ENCODE measurements around the gene LRRIQ3. TPM values are rescaled to one million over a fixed set of nuclear protein-coding genes. Genes with fewer than 3 reads are reported as not detected.

Gene LRRIQ3
- total RNA-seq, 2 experiments from 2014 or later: 1.1 to 1.2 TPM

DNA sequence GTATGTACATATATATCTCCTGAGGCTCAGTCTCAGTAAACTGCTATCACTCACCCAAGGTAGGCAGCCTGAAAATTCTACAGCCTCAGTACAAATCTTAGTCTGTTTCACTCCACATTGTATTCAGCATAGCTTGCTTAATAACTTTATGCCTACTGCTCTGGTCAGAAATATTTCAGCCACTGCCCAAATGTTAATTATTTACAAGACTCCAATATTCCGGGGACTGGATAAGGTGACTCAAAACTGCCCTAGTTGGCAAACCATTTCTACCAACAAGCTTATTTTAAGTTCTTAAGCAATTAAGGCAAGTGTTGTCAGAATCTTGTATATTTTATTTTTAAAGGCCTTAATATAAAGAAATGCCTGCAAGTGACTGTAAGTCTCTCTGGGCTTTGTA, 114.8 kb downstream of the LRRIQ3 start:
- CTCF ChIA-PET: no interaction called here
- DNase-seq: no peak
- intact Hi-C loops (cut with micrococcal nuclease): no loop called here

DNA sequence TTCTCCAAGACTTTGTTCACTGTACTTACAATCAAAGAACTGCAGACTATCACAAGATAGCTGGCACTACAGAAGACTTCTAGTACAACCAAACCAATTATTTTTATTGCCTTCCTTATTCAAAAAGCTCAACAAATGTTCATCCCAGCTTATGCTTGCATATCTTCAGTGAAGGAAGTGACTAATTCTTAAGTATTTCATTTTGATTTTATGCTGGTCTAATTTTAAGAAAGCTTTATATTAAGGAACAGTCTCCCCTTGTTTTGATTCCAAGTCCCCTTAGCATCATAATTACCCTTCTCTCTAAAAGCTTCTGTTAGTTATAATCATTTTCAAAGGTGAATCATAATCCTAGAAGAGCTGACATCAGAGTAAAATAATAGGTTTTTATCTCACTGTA, 132.9 kb downstream of the LRRIQ3 start:
- Mint-ChIP-seq H3K27ac (no peak overlapping the region), H3K27me3 (ENCODE audit: low read depth) (no peaks in the 10 kb centered on the region), H3K4me1 (ENCODE audit: low read depth) (no peaks in the 10 kb centered on the region), H3K9me3 (peaks cover 2% of the 10 kb centered on the region), H3K4me3 (no peak overlapping the region), H3K36me3 (ENCODE audit: low read depth) (no peaks in the 10 kb centered on the region)
- no peak for DNase-seq
- CTCF ChIA-PET: no interaction called here
- intact Hi-C loops (cut with micrococcal nuclease): no loop called here

More for the DNA sequence above, 114.8 kb downstream of the LRRIQ3 start:
- H3K9me3 Mint-ChIP-seq: no peaks in the 10 kb centered on the region
- H3K27ac Mint-ChIP-seq: no peak overlapping the region
- no peaks in the 10 kb centered on the region for H3K4me1 Mint-ChIP-seq (ENCODE audit: low read depth)
- H3K36me3 Mint-ChIP-seq (ENCODE audit: low read depth): no peaks in the 10 kb centered on the region
- no peaks in the 10 kb centered on the region for H3K27me3 Mint-ChIP-seq (ENCODE audit: low read depth)
- H3K4me3 Mint-ChIP-seq: no peak overlapping the region

DNA sequence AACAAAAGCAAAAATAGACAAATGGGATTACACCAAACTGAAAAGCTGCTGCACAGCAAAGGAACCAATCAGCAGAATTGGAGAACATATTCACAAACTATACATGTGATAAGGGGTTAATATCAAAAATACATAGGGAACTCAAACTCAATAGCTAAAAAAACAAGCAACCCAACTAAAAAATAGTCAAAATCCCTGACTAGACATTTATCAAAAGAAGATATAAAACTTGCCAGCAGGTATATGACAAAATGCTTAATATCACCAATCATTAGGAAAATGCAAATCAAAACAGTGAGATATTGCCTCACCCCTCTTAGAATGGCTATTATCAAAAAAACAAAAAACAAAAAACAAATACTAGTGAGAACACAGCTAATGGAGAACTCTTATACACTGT, 140.3 kb downstream of the LRRIQ3 start:
- Mint-ChIP-seq H3K27ac (no peak overlapping the region), H3K4me1 (ENCODE audit: low read depth) (no peaks in the 10 kb centered on the region), H3K27me3 (ENCODE audit: low read depth) (no peaks in the 10 kb centered on the region), H3K36me3 (ENCODE audit: low read depth) (no peaks in the 10 kb centered on the region), H3K4me3 (no peak overlapping the region), H3K9me3 (peaks cover 5% of the 10 kb centered on the region)
- no peak for DNase-seq
- intact Hi-C loops (cut with micrococcal nuclease): no loop called here
- CTCF ChIA-PET: no interaction called here

DNA sequence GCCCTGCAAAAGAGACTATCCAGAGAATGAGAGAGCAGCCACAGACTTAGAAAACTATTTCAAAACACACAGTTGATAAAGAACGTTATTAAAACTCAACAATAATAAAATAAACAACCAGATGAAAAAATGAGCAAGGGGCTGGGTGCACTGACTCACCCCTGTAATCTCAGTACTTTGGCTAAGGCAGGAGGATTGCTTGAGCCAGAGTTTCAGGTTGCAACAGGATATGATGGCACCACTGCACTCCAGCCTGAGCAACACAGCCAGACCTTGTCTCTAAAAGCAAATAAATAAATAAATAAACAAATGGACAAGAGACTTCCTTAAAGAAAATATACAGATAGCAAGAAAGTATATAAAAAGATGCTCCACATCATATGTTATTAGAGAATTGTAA, 144.6 kb downstream of the LRRIQ3 start:
- Mint-ChIP-seq H3K9me3 (peaks cover 4% of the 10 kb centered on the region), H3K36me3 (ENCODE audit: low read depth) (no peaks in the 10 kb centered on the region), H3K27ac (no peak overlapping the region), H3K27me3 (ENCODE audit: low read depth) (no peaks in the 10 kb centered on the region), H3K4me3 (no peak overlapping the region), H3K4me1 (ENCODE audit: low read depth) (no peaks in the 10 kb centered on the region)
- CTCF ChIA-PET: no interaction called here
- no peak for DNase-seq
- intact Hi-C loops (cut with micrococcal nuclease): no loop called here

DNA sequence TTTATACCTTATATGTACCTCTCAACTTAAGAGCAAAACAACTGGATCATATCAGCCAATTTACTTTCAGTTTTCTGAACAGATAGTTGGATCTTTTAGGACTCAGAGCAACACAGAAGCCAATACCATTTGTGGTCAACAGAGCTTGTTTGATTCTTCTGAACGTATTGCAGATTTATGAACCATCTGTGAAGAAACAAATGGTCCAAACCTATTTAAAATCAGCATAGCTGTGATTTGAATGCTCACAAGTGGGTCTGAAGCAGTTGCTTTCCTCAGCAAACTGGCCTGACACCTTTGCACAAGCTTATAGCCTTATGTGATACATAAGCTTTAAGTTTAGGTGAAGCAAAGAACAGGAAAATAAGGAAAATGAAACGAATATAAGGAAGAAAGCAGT, 147.6 kb downstream of the LRRIQ3 start:
- H3K4me3 Mint-ChIP-seq: no peak overlapping the region
- H3K4me1 Mint-ChIP-seq (ENCODE audit: low read depth): no peaks in the 10 kb centered on the region
- H3K27ac Mint-ChIP-seq: no peak overlapping the region
- H3K9me3 Mint-ChIP-seq: peaks cover 16% of the 10 kb centered on the region
- no peaks in the 10 kb centered on the region for H3K27me3 Mint-ChIP-seq (ENCODE audit: low read depth)
- CTCF ChIA-PET: no interaction called here
- H3K36me3 Mint-ChIP-seq (ENCODE audit: low read depth): no peaks in the 10 kb centered on the region
- no peak for DNase-seq
- intact Hi-C loops (cut with micrococcal nuclease): no loop called here

DNA sequence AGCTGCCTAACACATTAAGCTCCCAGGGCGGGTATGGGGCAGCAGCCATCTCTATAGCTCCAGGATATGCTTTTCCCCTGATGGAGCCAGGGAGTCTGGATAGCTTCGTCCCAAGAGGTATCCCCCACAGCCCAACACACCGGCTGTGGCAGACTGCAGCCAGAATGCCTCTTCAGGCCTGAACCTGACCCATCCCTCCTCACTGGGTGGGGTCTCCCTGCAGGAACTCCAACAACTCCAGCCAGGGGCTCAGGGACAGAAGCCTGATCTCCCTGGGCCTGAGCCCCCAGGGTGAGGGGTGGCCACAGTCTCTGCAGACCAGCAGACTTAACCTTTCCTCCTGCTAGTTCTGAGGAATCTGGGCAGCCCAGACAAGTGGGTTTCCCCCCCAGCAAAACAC, 159.9 kb downstream of the LRRIQ3 start:
- CTCF ChIA-PET: interaction anchor here (0.7 kb wide), 1 partner anchor 10 kb away, joined by 3 read pairs; no protein-coding TSS in a partner anchor
- Mint-ChIP-seq H3K4me1 (ENCODE audit: low read depth) (no peaks in the 10 kb centered on the region), H3K9me3 (peaks cover 20% of the 10 kb centered on the region), H3K27me3 (ENCODE audit: low read depth) (no peaks in the 10 kb centered on the region), H3K4me3 (no peak overlapping the region), H3K36me3 (ENCODE audit: low read depth) (no peaks in the 10 kb centered on the region), H3K27ac (no peak overlapping the region)
- intact Hi-C loops (cut with micrococcal nuclease): no loop called here
- DNase-seq: no peak

DNA sequence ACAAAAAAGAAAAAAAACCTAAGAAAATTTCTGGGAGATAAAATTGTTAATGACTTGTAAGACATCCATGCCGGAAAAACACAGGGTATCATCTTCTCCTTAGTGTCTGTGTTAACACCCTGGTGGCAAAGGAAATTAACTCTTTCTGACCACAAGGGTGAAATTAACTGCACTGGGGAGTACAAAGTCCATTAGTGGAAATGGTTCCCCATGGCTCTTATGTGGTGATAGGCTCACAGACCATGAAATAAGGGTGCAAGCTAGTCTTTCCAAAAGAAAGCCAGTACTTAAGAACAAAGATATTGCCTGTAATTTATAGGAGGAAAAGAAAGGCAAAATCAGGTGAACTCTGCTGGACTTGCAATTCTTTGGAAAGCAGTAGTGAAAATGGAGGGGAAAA, 185.4 kb downstream of the LRRIQ3 start:
- no peaks in the 10 kb centered on the region for H3K9me3 Mint-ChIP-seq
- H3K4me3 Mint-ChIP-seq: no peak overlapping the region

DNA sequence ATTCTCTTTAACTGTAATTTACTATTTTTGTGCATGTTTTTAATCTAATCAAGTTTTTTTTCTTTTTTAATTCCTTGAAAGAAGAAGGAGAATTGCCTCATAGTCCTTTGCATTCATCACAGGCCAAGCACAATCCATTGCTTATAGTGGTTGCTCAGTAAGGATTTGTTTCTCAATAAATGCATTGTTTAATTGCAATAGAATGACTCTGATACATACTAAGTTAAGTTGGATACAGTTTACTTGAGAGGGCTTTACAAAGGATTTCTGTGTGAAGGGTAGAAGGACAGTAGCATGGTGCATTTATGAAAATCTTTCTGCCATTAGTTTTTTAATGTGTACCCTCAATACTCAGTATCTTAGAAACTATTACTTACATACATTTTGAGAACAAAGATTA, 186.2 kb downstream of the LRRIQ3 start:
- Mint-ChIP-seq H3K4me1 (ENCODE audit: low read depth) (peaks cover 3% of the 10 kb centered on the region), H3K27me3 (ENCODE audit: low read depth) (peaks cover 2% of the 10 kb centered on the region), H3K36me3 (ENCODE audit: low read depth) (no peaks in the 10 kb centered on the region), H3K4me3 (no peak overlapping the region), H3K27ac (no peak overlapping the region), H3K9me3 (no peaks in the 10 kb centered on the region)
- intact Hi-C loops (cut with micrococcal nuclease): no loop called here
- CTCF ChIA-PET: no interaction called here
- DNase-seq: no peak

More for the DNA sequence above, 185.4 kb downstream of the LRRIQ3 start:
- no peak for DNase-seq
- peaks cover 2% of the 10 kb centered on the region for H3K27me3 Mint-ChIP-seq (ENCODE audit: low read depth)
- intact Hi-C loops (cut with micrococcal nuclease): no loop called here
- peaks cover 3% of the 10 kb centered on the region for H3K4me1 Mint-ChIP-seq (ENCODE audit: low read depth)
- no peak overlapping the region for H3K27ac Mint-ChIP-seq
- CTCF ChIA-PET: no interaction called here
- H3K36me3 Mint-ChIP-seq (ENCODE audit: low read depth): no peaks in the 10 kb centered on the region

DNA sequence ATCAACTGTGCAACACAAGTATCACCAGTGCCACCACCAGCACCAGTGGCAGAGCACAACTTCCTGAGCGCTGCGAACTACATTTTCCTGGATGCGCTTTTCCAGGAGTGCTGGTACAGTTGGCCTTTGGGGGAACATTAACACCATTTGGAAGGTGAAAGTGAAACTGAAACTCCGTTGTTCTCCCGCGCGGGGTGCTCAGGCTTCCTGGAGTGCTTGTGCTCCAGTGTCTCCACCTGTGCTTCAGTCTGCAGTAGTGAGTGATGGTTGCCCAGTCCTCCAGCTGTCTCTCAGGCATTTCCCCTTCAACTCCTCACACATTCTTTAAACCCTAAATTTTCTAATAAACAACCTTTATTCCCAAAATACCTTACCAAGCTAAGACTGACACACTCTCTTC, 187.8 kb downstream of the LRRIQ3 start:
- DNase-seq: no peak
- CTCF ChIA-PET: no interaction called here
- Mint-ChIP-seq H3K27ac (no peak overlapping the region), H3K9me3 (no peaks in the 10 kb centered on the region), H3K27me3 (ENCODE audit: low read depth) (peaks cover 2% of the 10 kb centered on the region), H3K36me3 (ENCODE audit: low read depth) (no peaks in the 10 kb centered on the region), H3K4me1 (ENCODE audit: low read depth) (peaks cover 3% of the 10 kb centered on the region), H3K4me3 (no peak overlapping the region)
- intact Hi-C loops (cut with micrococcal nuclease): no loop called here

DNA sequence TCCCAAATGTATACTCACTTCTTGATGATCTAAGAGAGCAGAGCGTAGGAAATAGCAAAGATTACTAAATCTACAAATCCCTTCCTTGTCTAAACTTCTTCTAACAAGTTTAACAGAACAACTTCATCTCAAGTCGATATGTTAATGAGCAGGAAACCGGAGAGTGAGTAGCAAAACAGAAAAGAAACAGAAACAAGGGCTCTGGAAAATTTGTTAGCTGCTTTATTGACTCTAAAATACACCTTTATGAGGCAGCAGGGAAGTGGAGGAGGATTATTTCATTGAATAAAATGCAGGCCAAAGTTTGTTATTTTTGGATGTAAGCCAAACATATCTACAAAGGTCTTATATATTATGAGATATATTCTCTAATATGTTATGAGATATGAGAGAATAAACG, 192.4 kb downstream of the LRRIQ3 start:
- intact Hi-C loops (cut with micrococcal nuclease): no loop called here
- no peak for DNase-seq
- Mint-ChIP-seq H3K4me1 (ENCODE audit: low read depth) (peaks cover 3% of the 10 kb centered on the region), H3K27ac (no peak overlapping the region), H3K9me3 (no peaks in the 10 kb centered on the region), H3K27me3 (ENCODE audit: low read depth) (no peaks in the 10 kb centered on the region), H3K36me3 (ENCODE audit: low read depth) (no peaks in the 10 kb centered on the region), H3K4me3 (no peak overlapping the region)
- CTCF ChIA-PET: no interaction called here

DNA sequence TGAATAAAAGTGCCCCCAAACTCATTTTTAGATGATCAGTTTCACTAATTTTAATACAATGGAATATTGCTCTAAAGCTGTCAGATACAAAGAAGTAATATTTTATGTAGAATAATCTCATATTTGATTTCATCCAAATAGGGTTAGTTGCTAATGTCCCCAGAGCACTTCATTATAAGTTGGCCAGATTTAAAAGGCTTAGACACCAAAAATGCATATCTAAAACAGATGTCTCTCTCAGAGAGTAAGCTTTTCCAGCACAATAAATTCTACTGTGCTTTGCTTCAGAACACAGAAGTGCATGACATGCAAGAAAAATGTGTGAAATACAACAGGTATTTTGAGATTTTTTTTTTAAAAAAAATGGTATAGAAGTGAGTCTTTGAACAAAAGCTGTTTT, 194.2 kb downstream of the LRRIQ3 start:
- no peaks in the 10 kb centered on the region for H3K4me1 Mint-ChIP-seq (ENCODE audit: low read depth)
- no peaks in the 10 kb centered on the region for H3K9me3 Mint-ChIP-seq
- no peak for DNase-seq
- H3K27ac Mint-ChIP-seq: no peak overlapping the region
- CTCF ChIA-PET: no interaction called here
- intact Hi-C loops (cut with micrococcal nuclease): loop anchor here (5.0 kb wide), 1 partner anchor 683 kb away; no protein-coding TSS in a partner anchor
- no peaks in the 10 kb centered on the region for H3K27me3 Mint-ChIP-seq (ENCODE audit: low read depth)
- no peaks in the 10 kb centered on the region for H3K36me3 Mint-ChIP-seq (ENCODE audit: low read depth)
- no peak overlapping the region for H3K4me3 Mint-ChIP-seq

DNA sequence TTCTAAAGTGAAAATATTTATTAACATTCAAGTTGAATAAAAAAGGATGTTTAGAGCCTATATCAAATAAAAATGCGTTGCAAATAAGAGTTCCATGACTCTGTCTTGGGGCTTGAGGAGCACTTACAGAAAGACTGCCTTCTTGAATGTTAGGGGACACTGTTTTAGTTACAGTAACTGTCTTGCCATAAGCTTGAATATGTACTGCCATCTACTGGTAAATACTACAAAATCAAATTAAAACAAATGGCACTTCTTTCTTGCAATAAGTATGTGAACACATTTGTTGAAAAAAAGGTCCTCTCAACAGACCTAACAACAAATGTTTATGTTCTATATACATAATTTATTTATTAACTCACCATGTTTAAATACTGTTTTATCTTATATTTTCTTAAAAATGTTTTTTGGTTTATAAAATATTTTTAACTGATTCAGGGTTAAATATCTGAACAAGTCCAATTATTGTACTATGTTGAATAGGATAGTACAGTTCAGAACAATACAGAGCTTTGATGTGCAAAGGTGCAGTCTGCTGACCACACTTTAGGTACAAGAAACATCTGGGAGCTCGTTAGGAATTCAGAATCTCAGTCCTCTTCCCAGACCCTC, 199.5 kb downstream of the LRRIQ3 start:
- intact Hi-C loops (cut with micrococcal nuclease): loop anchor here (1.0 kb wide), 2 partner anchors 158 to 1375 kb away; no protein-coding TSS in a partner anchor
- H3K9me3 Mint-ChIP-seq: no peaks in the 10 kb centered on the region
- no peak overlapping the region for H3K4me3 Mint-ChIP-seq
- H3K27me3 Mint-ChIP-seq (ENCODE audit: low read depth): no peaks in the 10 kb centered on the region
- no peak for DNase-seq
- H3K27ac Mint-ChIP-seq: no peak overlapping the region
- no peaks in the 10 kb centered on the region for H3K4me1 Mint-ChIP-seq (ENCODE audit: low read depth)
- CTCF ChIA-PET: interaction anchor here (0.9 kb wide), 1 partner anchor 771 kb away, joined by 5 read pairs; no protein-coding TSS in a partner anchor
- no peaks in the 10 kb centered on the region for H3K36me3 Mint-ChIP-seq (ENCODE audit: low read depth)

DNA sequence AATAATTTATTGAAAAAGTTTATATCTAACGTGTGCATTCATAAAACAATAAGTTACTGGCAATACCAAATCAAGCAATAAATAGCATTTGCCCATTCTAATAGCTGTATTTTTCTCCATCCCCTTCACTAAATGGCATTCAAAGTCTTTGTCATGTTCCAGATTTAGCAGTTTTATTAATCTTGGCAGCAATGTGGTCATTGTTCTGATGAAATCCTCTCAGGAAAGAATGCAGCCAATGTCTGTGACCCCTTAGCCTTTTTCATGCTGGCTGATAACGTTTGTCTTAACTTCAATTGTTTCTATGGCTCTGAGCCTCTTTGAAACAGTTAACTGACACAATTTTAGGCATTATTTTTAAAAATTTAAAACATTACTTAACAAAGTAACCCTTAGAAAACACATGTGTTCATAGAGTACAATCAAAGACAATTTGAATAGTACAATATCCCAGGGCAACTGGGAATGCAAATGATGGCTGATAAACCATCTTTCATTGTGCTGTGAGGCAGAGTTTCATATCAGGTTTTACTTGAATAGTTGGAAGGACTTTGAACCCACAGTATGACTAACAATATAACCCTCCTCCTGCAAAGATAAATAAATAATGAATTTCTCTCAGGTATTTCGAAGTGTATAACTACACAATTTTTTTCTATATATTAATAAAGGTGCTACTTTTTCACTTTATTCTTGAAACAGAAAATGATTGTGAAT, 217.5 kb downstream of the LRRIQ3 start:
- no peaks in the 10 kb centered on the region for H3K36me3 Mint-ChIP-seq (ENCODE audit: low read depth)
- H3K4me3 Mint-ChIP-seq: no peak overlapping the region
- no peaks in the 10 kb centered on the region for H3K9me3 Mint-ChIP-seq
- intact Hi-C loops (cut with micrococcal nuclease): no loop called here
- no peaks in the 10 kb centered on the region for H3K4me1 Mint-ChIP-seq (ENCODE audit: low read depth)
- H3K27me3 Mint-ChIP-seq (ENCODE audit: low read depth): no peaks in the 10 kb centered on the region
- H3K27ac Mint-ChIP-seq: no peak overlapping the region
- no peak for DNase-seq
- CTCF ChIA-PET: no interaction called here
